Measurements from ENCODE around the gene EPB42.

DNA sequence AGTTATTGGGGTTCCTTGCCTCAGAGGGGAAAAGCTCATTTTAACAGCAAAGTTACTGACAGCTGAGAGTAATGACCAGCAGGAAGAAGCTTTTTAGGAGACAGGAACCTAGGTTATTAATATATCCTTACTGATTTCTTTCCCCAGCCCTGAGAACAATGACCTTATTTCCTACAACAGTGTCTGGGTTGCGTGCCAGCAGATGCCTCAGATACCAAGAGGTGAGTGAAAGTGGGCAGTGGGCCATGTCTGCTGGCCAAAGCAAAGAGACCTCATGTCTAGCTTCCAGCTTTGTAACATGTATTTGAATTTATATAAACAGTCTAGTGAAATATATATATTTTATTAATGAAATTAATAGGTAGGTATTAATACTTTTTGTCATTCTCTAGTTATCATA lies 30.6 kb downstream of the EPB42 start:
- TF ChIP-seq POLR2A (IDR thresholded peaks at IDR 0.05; ENCODE audit: low read depth, low read length) (no peak), PAX5 (IDR thresholded peaks at IDR 0.05; ENCODE audit: insufficient read depth, low read length, severe bottlenecking) (no peak), TAF1 (IDR thresholded peaks at IDR 0.05; ENCODE audit: low read depth, low read length) (no peak), POLR2AphosphoS5 (IDR thresholded peaks at IDR 0.05; ENCODE audit: low read depth, low read length) (no peak), SPI1 (IDR thresholded peaks at IDR 0.05; ENCODE audit: low read depth, low read length) (no peak)

All from GM12891 (cell line).